ENCODE results near the gene CDK5. TPM values are rescaled to one million over a fixed set of nuclear protein-coding genes. Genes with fewer than 3 reads are reported as not detected.

The CDK5 gene
- polyA plus RNA-seq, 12 donors: 7.7 to 12.7 (median 8.8) TPM; not detected in 2

- DNase-seq: no peak
Observed at GRCh38 chr7:151088019-151088855, 30.5 kb upstream of the CDK5 start.

- no peak for DNase-seq
Observed at GRCh38 chr7:151087245-151088018, 29.7 kb upstream of the CDK5 start.

GRCh38 chr7:151086802-151087244 is 29.1 kb upstream of the CDK5 start:
- DNase-seq: no peak

- DNase-seq: peak; percentile 85
Observed at GRCh38 chr7:151085691-151086620, 28.3 kb upstream of the CDK5 start, which contains the start of gene AGAP3. AGAP3 (plus strand) TSS chr7:151086475; CDS start chr7:151086742, 267 bp downstream.

- no peak for DNase-seq
Observed at GRCh38 chr7:151085329-151085690, 27.6 kb upstream of the CDK5 start.

- no peak for DNase-seq
Observed at GRCh38 chr7:151083824-151084160, 26.1 kb upstream of the CDK5 start.

DNA sequence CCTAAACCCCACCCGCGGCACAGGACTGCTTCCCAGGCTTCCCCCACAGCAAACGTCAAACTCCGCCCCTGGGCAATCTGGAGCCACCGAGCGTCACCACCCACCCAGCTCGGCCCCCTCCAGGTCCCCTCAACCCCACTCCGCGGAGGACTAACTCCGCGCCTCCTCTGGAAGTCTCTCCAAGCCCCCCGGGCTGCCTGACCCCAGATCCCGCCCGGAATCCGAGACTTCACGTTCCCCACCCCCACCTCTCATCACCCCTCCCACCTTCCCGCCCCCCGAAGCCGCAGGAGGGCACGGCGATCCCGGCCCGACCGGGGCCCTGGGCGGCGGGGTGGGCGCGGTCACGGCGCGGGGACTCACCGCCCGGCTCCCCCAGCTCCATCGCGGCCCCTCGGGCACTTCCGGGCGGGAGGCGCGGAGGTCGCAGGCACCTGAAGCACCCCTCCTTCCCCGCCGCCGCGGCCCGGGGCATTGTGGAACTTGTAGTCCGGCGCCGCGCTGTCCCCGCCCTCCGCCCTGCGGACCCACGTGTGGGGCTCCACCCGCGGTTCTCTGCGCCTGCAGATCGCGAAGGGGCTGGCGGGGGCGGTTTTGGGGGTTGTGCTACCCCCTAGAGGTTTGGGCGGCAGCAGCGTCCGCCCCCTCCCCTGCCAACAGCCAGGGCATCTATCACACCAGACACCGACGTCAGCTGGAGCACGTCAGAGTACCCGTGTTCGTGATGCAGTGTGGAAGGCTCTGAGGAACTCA is 25.6 kb upstream of the CDK5 start, which contains the start of gene TMUB1:
TMUB1 (minus strand) TSS at position 423 of the 753 bp plus-strand sequence. CDS start 930 bp downstream, outside the sequence.
- no peak for DNase-seq

- no peak for DNase-seq
Observed at GRCh38 chr7:151082141-151083070, 24.7 kb upstream of the CDK5 start.

GRCh38 chr7:151081170-151082101 is 23.7 kb upstream of the CDK5 start:
- DNase-seq: no peak

GRCh38 chr7:151080522-151081169 is 22.9 kb upstream of the CDK5 start, which contains the start of gene FASTK:
FASTK (minus strand) TSS chr7:151080809; CDS start chr7:151080766, 43 bp downstream.
- peak; percentile 88 for DNase-seq

GRCh38 chr7:151080067-151080521 is 22.4 kb upstream of the CDK5 start:
- no peak for DNase-seq

- DNase-seq: no peak
Observed at GRCh38 chr7:151079199-151079910, 21.7 kb upstream of the CDK5 start.

GRCh38 chr7:151078233-151079040 is 20.7 kb upstream of the CDK5 start:
- DNase-seq: no peak

- no peak for DNase-seq
Observed at GRCh38 chr7:151077705-151078232, 20.1 kb upstream of the CDK5 start.

DNA sequence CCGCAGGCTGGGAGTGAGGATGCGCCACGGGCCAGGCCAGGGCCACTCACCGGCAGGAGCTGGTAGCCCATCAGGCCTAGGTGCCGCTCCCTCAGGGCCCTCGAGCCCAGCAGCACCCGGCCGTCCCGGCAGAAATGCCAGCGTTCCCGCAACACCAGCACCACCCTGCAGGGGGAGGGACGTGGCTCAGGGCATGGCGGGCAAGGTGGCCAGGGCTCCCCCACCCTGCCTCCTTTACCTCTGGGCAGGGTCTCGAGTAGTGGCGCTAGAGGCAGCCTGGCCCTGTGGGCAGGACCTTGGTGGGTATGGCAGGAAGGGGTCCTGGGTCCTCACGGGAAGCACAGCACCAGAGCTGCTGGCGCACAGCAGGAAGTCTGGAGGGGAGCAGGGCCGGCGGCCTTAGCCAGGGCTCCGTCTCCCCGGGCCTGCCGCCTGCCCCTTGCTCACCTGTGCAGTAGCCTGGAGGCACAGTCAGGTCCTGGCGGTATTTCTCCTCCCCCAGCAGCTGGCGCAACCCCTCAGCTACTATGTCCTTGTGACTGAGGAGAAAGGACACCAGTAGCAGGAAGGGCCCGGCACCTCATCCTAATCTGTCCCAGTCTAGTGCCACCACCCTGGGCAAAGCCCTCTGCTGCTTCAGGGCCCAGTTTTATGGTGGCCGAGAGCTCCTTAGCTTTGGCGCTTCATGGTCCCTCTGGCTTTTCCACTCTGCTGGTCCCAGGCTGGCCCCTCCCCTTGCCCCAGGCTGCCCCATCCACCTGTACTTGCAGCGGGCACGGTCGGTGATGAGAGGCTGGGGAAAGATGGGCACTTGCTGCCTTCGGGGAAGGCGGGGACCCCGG is 19.4 kb upstream of the CDK5 start:
- no peak for DNase-seq
